Measurements from ENCODE around the gene ZNF302. TPM values are rescaled to one million over a fixed set of nuclear protein-coding genes. Genes with fewer than 3 reads are reported as not detected.
A peak's percentile ranks its signal among the peaks of the same experiment; 100 is the strongest.

ZNF302 gene
- total RNA-seq, 2 experiments from 2014 or later, result 23.9 to 26.9 TPM

- POLR2A ChIA-PET, result no interaction called here
- Histone ChIP-seq H3K79me2 (ENCODE audit: insufficient read depth, low read depth, low read length) (no peaks in the 10 kb centered on the region), H3K9me2 (ENCODE audit: insufficient read depth, low read length) (no peaks in the 10 kb centered on the region), H4K20me1 (ENCODE audit: insufficient read depth, low read length) (no peaks in the 10 kb centered on the region), H3K4me1 (ENCODE audit: insufficient read depth, low read length, poor library complexity, severe bottlenecking) (peaks cover 17% of the 10 kb centered on the region), H3K27ac (ENCODE audit: low read depth, low read length, poor library complexity, severe bottlenecking) (no peak overlapping the region), H2AFZ (ENCODE audit: low read length) (no peak overlapping the region), H3K36me3 (ENCODE audit: insufficient read depth, low read length) (no peaks in the 10 kb centered on the region), H3K9me3 (ENCODE audit: low read length) (no peaks in the 10 kb centered on the region), H3K4me3 (ENCODE audit: low read depth, low read length, poor library complexity, severe bottlenecking) (no peak overlapping the region), H3K4me2 (ENCODE audit: low read length) (no peak overlapping the region)
- no peak for TF ChIP-seq CTCF (conservative IDR thresholded peaks at IDR 0.05; ENCODE audit: low read length)
- no peak for TF ChIP-seq EZH2phosphoT487 (IDR thresholded peaks at IDR 0.05; ENCODE audit: borderline replicate concordance, low read depth, low read length)
- BruUV-seq (replicated peaks), result no TSS peak
- CTCF ChIA-PET (ENCODE audit: unreplicated experiment), result no interaction called here
- intact Hi-C loops (cut with micrococcal nuclease; ENCODE audit: unreplicated experiment), result no loop called here
- no peak for DNase-seq (ENCODE audit: low spot score)
These were observed 53.7 kb downstream of the ZNF302 start for GRCh38 chr19:34731019-34731829.

DNA sequence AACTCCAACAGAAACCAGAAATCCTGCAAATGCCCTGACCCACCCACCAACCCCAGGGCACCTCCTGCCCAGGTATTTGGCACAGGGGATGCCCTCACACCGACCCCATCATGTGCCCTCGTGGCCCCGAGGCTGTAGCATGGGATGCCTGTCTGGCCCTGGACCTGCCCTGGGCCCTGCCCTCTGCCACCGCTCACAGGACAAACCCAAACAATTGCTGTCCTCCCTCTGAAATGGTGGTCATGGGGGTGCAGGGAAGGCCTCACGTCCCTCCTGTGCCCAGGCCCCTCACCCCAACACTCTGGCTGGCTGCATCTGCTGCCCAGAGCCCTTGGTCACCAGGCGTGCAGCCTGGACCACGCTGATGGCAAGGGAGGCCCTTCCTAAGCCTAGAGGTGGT is 54.5 kb downstream of the ZNF302 start:
- no peaks in the 10 kb centered on the region for H4K20me1 ChIP-seq (ENCODE audit: insufficient read depth, low read length)
- no TSS peak for BruUV-seq (replicated peaks)
- ChIA-PET CTCF (ENCODE audit: unreplicated experiment) (no interaction called here), POLR2A (no interaction called here)
- DNase-seq (ENCODE audit: low spot score), result no peak
- no peak overlapping the region for H3K4me3 ChIP-seq (ENCODE audit: low read depth, low read length, poor library complexity, severe bottlenecking)
- intact Hi-C loops (cut with micrococcal nuclease; ENCODE audit: unreplicated experiment), result no loop called here
- TF ChIP-seq CTCF (conservative IDR thresholded peaks at IDR 0.05; ENCODE audit: low read length) (no peak), EZH2phosphoT487 (IDR thresholded peaks at IDR 0.05; ENCODE audit: borderline replicate concordance, low read depth, low read length) (no peak)
- no peaks in the 10 kb centered on the region for H3K9me2 ChIP-seq (ENCODE audit: insufficient read depth, low read length)
- H3K27ac ChIP-seq (ENCODE audit: low read depth, low read length, poor library complexity, severe bottlenecking), result no peak overlapping the region
- H3K9me3 ChIP-seq (ENCODE audit: low read length), result no peaks in the 10 kb centered on the region
- no peaks in the 10 kb centered on the region for H3K79me2 ChIP-seq (ENCODE audit: insufficient read depth, low read depth, low read length)
- H3K36me3 ChIP-seq (ENCODE audit: insufficient read depth, low read length), result no peaks in the 10 kb centered on the region
- peaks cover 17% of the 10 kb centered on the region for H3K4me1 ChIP-seq (ENCODE audit: insufficient read depth, low read length, poor library complexity, severe bottlenecking)
- H2AFZ ChIP-seq (ENCODE audit: low read length), result no peak overlapping the region
- no peak overlapping the region for H3K4me2 ChIP-seq (ENCODE audit: low read length)

- no peak overlapping the region for H2AFZ ChIP-seq (ENCODE audit: low read length)
These were observed 55.2 kb downstream of the ZNF302 start for GRCh38 chr19:34732612-34733211.

More at GRCh38 chr19:34732612-34733211, 55.2 kb downstream of the ZNF302 start:
- H3K79me2 ChIP-seq (ENCODE audit: insufficient read depth, low read depth, low read length), result no peaks in the 10 kb centered on the region
- CTCF ChIA-PET (ENCODE audit: unreplicated experiment), result interaction anchor here (0.6 kb wide), 1 partner anchor 1882 kb away, joined by 4 read pairs; no protein-coding TSS in a partner anchor
- BruUV-seq (replicated peaks), result no TSS peak
- H3K4me1 ChIP-seq (ENCODE audit: insufficient read depth, low read length, poor library complexity, severe bottlenecking), result peaks cover 17% of the 10 kb centered on the region
- intact Hi-C loops (cut with micrococcal nuclease; ENCODE audit: unreplicated experiment), result loop anchor here (1.0 kb wide), 1 partner anchor 55 kb away; the partner anchor contains the start of genes SCGB2B2 and ZNF302
- no peaks in the 10 kb centered on the region for H4K20me1 ChIP-seq (ENCODE audit: insufficient read depth, low read length)
- H3K4me3 ChIP-seq (ENCODE audit: low read depth, low read length, poor library complexity, severe bottlenecking), result peak overlapping the region; percentile 77
- peak overlapping the region; percentile 85 for H3K4me2 ChIP-seq (ENCODE audit: low read length)
- DNase-seq (ENCODE audit: low spot score), result peak; percentile 18
- H3K27ac ChIP-seq (ENCODE audit: low read depth, low read length, poor library complexity, severe bottlenecking), result no peak overlapping the region
- no peaks in the 10 kb centered on the region for H3K9me2 ChIP-seq (ENCODE audit: insufficient read depth, low read length)
- H3K36me3 ChIP-seq (ENCODE audit: insufficient read depth, low read length), result no peaks in the 10 kb centered on the region; the same call in 1 of the 2 replicates
- H3K9me3 ChIP-seq (ENCODE audit: low read length), result no peaks in the 10 kb centered on the region
- TF ChIP-seq CTCF (conservative IDR thresholded peaks at IDR 0.05; ENCODE audit: low read length), result no peak
- TF ChIP-seq EZH2phosphoT487 (IDR thresholded peaks at IDR 0.05; ENCODE audit: borderline replicate concordance, low read depth, low read length), result no peak
- POLR2A ChIA-PET, result interaction anchor here (1.1 kb wide), 2 partner anchors 33 to 56 kb away, joined by 3 to 4 read pairs; partner anchors contain the start of genes SCGB2B2 and ZNF302
